Fibroblast of skin of left biceps (primary cell): ENCODE data around the gene NFKBIA.
"Not testable (repeated sequence)": the region's sequence is repeated elsewhere in the genome, so short reads cannot be mapped to it uniquely, and the experiment has no call there.

Experiments used
- DNase-seq, 2 experiments: peaks; one replicate each; pipeline ENCODE4 v3.0.0-alpha.2; 2013; ENCODE audit warnings: low read depth in 2 of 2

The NFKBIA gene

GRCh38 chr14:35390577-35391387, 13.8 kb downstream of the NFKBIA start:
- no peak for DNase-seq

GRCh38 chr14:35389315-35389667, 15.3 kb downstream of the NFKBIA start:
- DNase-seq, result no peak

GRCh38 chr14:35388656-35389314, 15.8 kb downstream of the NFKBIA start:
- no peak for DNase-seq

- no peak for DNase-seq
Observed at GRCh38 chr14:35387713-35388579, 16.6 kb downstream of the NFKBIA start.

- no peak for DNase-seq
Observed at GRCh38 chr14:35387219-35387618, 17.3 kb downstream of the NFKBIA start.

GRCh38 chr14:35386673-35387125, 17.9 kb downstream of the NFKBIA start:
- no peak for DNase-seq

- peak; percentile 60 to 73 for DNase-seq
Observed at GRCh38 chr14:35385042-35385839, 19.3 kb downstream of the NFKBIA start.

GRCh38 chr14:35384455-35385041, 20.0 kb downstream of the NFKBIA start:
- DNase-seq, result peak in 1 of 2 experiments; percentile 49

- no peak for DNase-seq
Observed at GRCh38 chr14:35383569-35384454, 20.7 kb downstream of the NFKBIA start.

GRCh38 chr14:35380794-35381193, 23.8 kb downstream of the NFKBIA start:
- DNase-seq, result no peak

GRCh38 chr14:35379234-35379933, 25.2 kb downstream of the NFKBIA start:
- DNase-seq, result not testable (repeated sequence)

GRCh38 chr14:35378425-35379233, 25.9 kb downstream of the NFKBIA start:
- no peak for DNase-seq

GRCh38 chr14:35375558-35376025, 29.0 kb downstream of the NFKBIA start:
- no peak for DNase-seq

GRCh38 chr14:35374263-35374712, 30.3 kb downstream of the NFKBIA start:
- DNase-seq, result peak; percentile 94

- not testable (repeated sequence) for DNase-seq
Observed at GRCh38 chr14:35373208-35373607, 31.3 kb downstream of the NFKBIA start.

- DNase-seq, result no peak
Observed at GRCh38 chr14:35370969-35371368, 33.6 kb downstream of the NFKBIA start.

- DNase-seq, result no peak
Observed at GRCh38 chr14:35369701-35370191, 34.8 kb downstream of the NFKBIA start.
